ENCODE measurements around the gene GALNT2. TPM values are rescaled to one million over a fixed set of nuclear protein-coding genes. Genes with fewer than 3 reads are reported as not detected.

The GALNT2 gene
- total RNA-seq, 2 donors from 2014 or later: 47.4 to 67.3 TPM

- Histone ChIP-seq H3K9ac (ENCODE audit: low read depth in 2 of 2, low read length in 2 of 2) (no peak overlapping the region), H3K4me1 (peaks cover 9% of the 10 kb centered on the region), H3K9me3 (no peaks in the 10 kb centered on the region), H3K27ac (no peak overlapping the region), H3K4me3 (no peak overlapping the region), H3K27me3 (no peaks in the 10 kb centered on the region), H3K36me3 (no peaks in the 10 kb centered on the region)
- TF ChIP-seq, protein P1, sequence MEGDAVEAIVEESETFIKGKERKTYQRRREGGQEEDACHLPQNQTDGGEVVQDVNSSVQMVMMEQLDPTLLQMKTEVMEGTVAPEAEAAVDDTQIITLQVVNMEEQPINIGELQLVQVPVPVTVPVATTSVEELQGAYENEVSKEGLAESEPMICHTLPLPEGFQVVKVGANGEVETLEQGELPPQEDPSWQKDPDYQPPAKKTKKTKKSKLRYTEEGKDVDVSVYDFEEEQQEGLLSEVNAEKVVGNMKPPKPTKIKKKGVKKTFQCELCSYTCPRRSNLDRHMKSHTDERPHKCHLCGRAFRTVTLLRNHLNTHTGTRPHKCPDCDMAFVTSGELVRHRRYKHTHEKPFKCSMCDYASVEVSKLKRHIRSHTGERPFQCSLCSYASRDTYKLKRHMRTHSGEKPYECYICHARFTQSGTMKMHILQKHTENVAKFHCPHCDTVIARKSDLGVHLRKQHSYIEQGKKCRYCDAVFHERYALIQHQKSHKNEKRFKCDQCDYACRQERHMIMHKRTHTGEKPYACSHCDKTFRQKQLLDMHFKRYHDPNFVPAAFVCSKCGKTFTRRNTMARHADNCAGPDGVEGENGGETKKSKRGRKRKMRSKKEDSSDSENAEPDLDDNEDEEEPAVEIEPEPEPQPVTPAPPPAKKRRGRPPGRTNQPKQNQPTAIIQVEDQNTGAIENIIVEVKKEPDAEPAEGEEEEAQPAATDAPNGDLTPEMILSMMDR (IDR thresholded peaks at IDR 0.05): no peak
- intact Hi-C loops (cut with DNase I): no loop called here
- no peak for DNase-seq
These were observed 56.5 kb downstream of the GALNT2 start for GRCh38 chr1:230123280-230124185.

DNA sequence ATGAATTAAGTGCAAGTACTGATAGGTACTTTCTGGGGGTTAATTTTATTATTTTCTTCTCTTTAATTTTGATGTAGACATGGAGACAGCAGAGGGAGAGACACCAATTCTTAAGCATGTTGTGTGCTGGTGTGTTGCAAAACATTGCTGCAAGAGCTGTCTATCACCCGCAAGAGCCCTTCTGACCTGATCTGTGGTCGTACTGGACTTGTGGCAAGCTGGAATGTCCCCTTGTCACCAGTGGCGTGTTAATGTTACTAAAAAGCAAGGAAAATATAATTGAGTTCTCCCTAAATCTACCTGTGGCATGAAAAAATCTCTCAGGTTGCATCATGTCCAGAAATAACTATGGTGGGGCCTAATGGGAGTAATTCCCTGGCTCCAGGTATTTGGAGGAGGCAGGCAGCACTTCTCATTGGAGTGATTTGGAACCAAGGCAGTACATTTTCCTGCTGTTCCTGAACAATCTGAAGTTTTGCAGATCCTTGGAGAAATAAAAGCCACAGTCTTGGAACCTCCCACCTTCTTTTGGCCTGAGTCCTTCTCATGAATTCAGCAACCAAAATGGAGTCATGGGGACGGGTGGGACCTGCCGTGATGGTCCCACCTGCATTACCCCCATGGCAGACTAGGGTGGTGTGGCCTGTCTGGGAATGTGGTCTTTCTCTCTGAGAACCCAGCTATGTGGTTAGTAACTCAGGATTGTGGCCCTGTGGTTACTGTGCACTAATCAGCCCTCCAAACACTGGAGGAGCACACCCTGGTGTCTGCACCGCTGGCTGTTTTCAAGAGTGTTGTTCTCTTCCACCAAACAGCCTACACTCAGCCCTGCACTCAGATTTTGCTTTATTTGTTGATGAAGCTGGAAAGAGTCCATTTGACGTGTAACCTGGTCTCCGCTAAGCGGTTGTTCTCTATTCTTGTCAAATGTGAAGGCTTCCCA, 57.4 kb downstream of the GALNT2 start:
- H3K27ac ChIP-seq: no peak overlapping the region
- H3K27me3 ChIP-seq: no peaks in the 10 kb centered on the region
- intact Hi-C loops (cut with DNase I): no loop called here
- TF ChIP-seq, protein P1 (IDR thresholded peaks at IDR 0.05): no peak
- H3K9ac ChIP-seq (ENCODE audit: low read depth in 2 of 2, low read length in 2 of 2): no peak overlapping the region
- no peak for DNase-seq
- H3K9me3 ChIP-seq: no peaks in the 10 kb centered on the region
- H3K36me3 ChIP-seq: no peaks in the 10 kb centered on the region
- no peak overlapping the region for H3K4me3 ChIP-seq
- peaks cover 9% of the 10 kb centered on the region for H3K4me1 ChIP-seq

DNA sequence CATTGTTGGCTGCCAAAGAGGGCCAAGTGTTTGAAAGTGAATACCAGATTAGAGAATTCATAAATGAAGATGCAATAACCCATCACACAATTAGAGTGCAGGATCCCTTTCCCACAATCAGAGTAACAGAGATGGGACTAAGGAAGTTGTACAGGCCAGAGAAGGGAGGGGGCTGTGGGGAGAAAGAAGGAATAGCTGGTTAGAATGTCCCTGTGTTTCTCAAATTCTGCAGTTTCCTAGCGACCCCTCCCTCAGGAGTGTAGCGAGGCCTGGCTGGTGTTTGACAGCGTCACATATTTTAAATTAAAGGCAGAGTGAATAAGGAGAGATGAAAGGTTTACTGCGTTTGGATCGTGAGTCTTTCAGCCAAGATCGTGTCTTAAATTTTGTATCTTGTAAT, 58.1 kb downstream of the GALNT2 start:
- intact Hi-C loops (cut with DNase I): no loop called here
- H3K27me3 ChIP-seq: no peaks in the 10 kb centered on the region
- TF ChIP-seq, protein P1 (IDR thresholded peaks at IDR 0.05): no peak
- H3K4me1 ChIP-seq: peaks cover 9% of the 10 kb centered on the region
- no peak for DNase-seq
- H3K9ac ChIP-seq (ENCODE audit: low read depth in 2 of 2, low read length in 2 of 2): no peak overlapping the region
- no peak overlapping the region for H3K4me3 ChIP-seq
- no peaks in the 10 kb centered on the region for H3K9me3 ChIP-seq
- H3K36me3 ChIP-seq: no peaks in the 10 kb centered on the region
- H3K27ac ChIP-seq: no peak overlapping the region

- intact Hi-C loops (cut with DNase I): no loop called here
These were observed 58.8 kb downstream of the GALNT2 start for GRCh38 chr1:230125640-230126528.

More at GRCh38 chr1:230125640-230126528, 58.8 kb downstream of the GALNT2 start:
- H3K4me1 ChIP-seq: peaks cover 9% of the 10 kb centered on the region
- DNase-seq: no peak
- TF ChIP-seq, protein P1 (IDR thresholded peaks at IDR 0.05): no peak
- H3K27ac ChIP-seq: no peak overlapping the region
- no peak overlapping the region for H3K4me3 ChIP-seq
- no peaks in the 10 kb centered on the region for H3K27me3 ChIP-seq
- no peaks in the 10 kb centered on the region for H3K36me3 ChIP-seq
- no peaks in the 10 kb centered on the region for H3K9me3 ChIP-seq
- no peak overlapping the region for H3K9ac ChIP-seq (ENCODE audit: low read depth in 2 of 2, low read length in 2 of 2)

All from colonic mucosa (tissue), 4 donors.